ENCODE measurements around the gene ATL2. TPM values are rescaled to one million over a fixed set of nuclear protein-coding genes. Genes with fewer than 3 reads are reported as not detected.

The ATL2 gene
- total RNA-seq, 1 experiment from 2014 or later = 66.7 TPM

DNA sequence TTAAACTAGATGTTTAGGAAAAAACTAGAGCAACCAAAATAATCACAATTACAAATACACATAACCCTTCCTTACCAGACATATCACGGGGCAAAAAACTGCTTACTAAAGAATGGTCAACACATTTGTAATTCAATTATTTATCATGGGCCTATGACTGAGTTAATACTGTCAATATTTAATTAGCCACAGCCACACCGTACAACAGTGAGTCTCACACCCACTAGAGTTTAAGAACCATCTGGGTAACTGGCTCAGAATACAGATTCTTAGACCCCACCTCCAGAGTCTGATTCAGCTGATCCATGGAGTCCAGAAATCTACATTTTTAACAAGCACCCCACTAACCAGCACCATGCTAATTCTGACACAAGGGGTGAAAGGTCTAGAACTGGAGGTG, 14.8 kb downstream of the ATL2 start:
- Histone ChIP-seq H3K4me2 (ENCODE audit: insufficient read depth, insufficient read length, low read length) (no peak overlapping the region), H3K56ac (ENCODE audit: insufficient read length, low read depth, low read length) (no peak overlapping the region), H3T11ph (ENCODE audit: low read length) (no peak overlapping the region), H2BK15ac (ENCODE audit: low read depth, low read length) (no peak overlapping the region), H3K79me2 (ENCODE audit: insufficient read depth, low read length) (peaks cover 32% of the 10 kb centered on the region; the same call in 1 of the 2 replicates), H3K23me2 (ENCODE audit: insufficient read length, low read depth, low read length, poor library complexity, severe bottlenecking) (no peaks in the 10 kb centered on the region), H3K27ac (ENCODE audit: insufficient read length, low read depth, low read length) (no peak overlapping the region), H3K27me3 (ENCODE audit: insufficient read depth, low read length) (no peaks in the 10 kb centered on the region), H4K91ac (ENCODE audit: insufficient read length, low read depth, low read length) (no peak overlapping the region), H2BK5ac (ENCODE audit: insufficient read length, low read length) (no peak overlapping the region), H3K4me1 (ENCODE audit: insufficient read depth, low read length) (no peaks in the 10 kb centered on the region), H3K18ac (ENCODE audit: insufficient read length, low read depth, low read length) (no peak overlapping the region), H4K8ac (replicated peaks; ENCODE audit: insufficient read length, low read depth, low read length) (no peak overlapping the region), H2AK5ac (ENCODE audit: insufficient read length, low read length) (no peak overlapping the region), H4K5ac (ENCODE audit: insufficient read length, low read depth, low read length) (no peak overlapping the region), H2BK120ac (ENCODE audit: low read depth, low read length, poor library complexity, severe bottlenecking) (no peak overlapping the region), H2BK12ac (ENCODE audit: insufficient read length, low read depth, low read length) (no peak overlapping the region), H3K14ac (ENCODE audit: insufficient read depth, low read length) (no peak overlapping the region), H3K9me3 (ENCODE audit: control insufficient read depth, low read depth, low read length) (no peaks in the 10 kb centered on the region), H4K20me1 (ENCODE audit: control insufficient read depth, insufficient read depth, insufficient read length) (peaks cover 2% of the 10 kb centered on the region), H3K79me1 (ENCODE audit: insufficient read depth, low read depth, low read length, poor library complexity, severe bottlenecking) (peaks cover 15% of the 10 kb centered on the region), H3K4ac (ENCODE audit: low read depth, low read length) (no peak overlapping the region), H3K9ac (ENCODE audit: extremely low read depth, insufficient read length, low read length) (no peak overlapping the region), H3K23ac (ENCODE audit: insufficient read length, low read depth, low read length) (no peak overlapping the region), H2BK20ac (ENCODE audit: low read depth, low read length, poor library complexity, severe bottlenecking) (no peak overlapping the region), H2AFZ (ENCODE audit: low read length) (no peak overlapping the region)
- TF ChIP-seq, protein P1, sequence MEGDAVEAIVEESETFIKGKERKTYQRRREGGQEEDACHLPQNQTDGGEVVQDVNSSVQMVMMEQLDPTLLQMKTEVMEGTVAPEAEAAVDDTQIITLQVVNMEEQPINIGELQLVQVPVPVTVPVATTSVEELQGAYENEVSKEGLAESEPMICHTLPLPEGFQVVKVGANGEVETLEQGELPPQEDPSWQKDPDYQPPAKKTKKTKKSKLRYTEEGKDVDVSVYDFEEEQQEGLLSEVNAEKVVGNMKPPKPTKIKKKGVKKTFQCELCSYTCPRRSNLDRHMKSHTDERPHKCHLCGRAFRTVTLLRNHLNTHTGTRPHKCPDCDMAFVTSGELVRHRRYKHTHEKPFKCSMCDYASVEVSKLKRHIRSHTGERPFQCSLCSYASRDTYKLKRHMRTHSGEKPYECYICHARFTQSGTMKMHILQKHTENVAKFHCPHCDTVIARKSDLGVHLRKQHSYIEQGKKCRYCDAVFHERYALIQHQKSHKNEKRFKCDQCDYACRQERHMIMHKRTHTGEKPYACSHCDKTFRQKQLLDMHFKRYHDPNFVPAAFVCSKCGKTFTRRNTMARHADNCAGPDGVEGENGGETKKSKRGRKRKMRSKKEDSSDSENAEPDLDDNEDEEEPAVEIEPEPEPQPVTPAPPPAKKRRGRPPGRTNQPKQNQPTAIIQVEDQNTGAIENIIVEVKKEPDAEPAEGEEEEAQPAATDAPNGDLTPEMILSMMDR (conservative IDR thresholded peaks at IDR 0.05) = no peak
- Mint-ChIP-seq H3K27ac (no peak overlapping the region), H3K9me3 (no peaks in the 10 kb centered on the region), H3K4me1 (0 out of 4 replicates have a peak, but pooled peaks cover 0 to 3% of the 10 kb centered on the region in 2 experiments), H3K36me3 (ENCODE audit: insufficient read depth in 1 of 3, low read depth in 3 of 3) (peaks cover 4 to 12% (median 4%) of the 10 kb centered on the region in 3 experiments; a peak in 5 of 7 replicates), H3K27me3 (ENCODE audit: low read depth) (no peaks in the 10 kb centered on the region), H3K4me3 (no peak overlapping the region)
- DNase-seq = no peak
- WGBS (ENCODE audit: extremely low coverage, insufficient read length, low lambda C conversion rate) = no CpG with 5 or more reads among the region's 2 CpGs

Data from H9 (cell line).